ENCODE data around the gene MARCO.

DNA sequence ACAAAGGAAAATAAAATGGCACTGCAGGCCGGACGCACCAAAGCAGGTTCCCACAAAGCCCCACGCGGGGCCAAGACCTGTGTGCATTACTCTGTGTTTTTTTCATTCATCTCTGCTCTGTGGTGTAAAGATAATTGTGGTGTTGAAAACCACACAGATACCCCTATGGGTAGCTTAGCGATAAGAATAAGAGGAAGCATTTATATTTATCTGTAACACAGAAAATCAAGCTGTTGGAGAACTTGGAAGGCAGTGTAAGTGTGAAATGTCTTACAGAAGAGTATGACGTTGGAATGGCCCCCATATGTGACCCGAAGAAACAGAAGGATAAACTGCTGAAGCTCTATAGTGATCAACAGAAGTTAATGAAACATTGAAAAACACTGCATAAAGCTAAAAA lies 20.3 kb upstream of the MARCO start:
- TF ChIP-seq, protein P1, sequence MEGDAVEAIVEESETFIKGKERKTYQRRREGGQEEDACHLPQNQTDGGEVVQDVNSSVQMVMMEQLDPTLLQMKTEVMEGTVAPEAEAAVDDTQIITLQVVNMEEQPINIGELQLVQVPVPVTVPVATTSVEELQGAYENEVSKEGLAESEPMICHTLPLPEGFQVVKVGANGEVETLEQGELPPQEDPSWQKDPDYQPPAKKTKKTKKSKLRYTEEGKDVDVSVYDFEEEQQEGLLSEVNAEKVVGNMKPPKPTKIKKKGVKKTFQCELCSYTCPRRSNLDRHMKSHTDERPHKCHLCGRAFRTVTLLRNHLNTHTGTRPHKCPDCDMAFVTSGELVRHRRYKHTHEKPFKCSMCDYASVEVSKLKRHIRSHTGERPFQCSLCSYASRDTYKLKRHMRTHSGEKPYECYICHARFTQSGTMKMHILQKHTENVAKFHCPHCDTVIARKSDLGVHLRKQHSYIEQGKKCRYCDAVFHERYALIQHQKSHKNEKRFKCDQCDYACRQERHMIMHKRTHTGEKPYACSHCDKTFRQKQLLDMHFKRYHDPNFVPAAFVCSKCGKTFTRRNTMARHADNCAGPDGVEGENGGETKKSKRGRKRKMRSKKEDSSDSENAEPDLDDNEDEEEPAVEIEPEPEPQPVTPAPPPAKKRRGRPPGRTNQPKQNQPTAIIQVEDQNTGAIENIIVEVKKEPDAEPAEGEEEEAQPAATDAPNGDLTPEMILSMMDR (IDR thresholded peaks at IDR 0.05): no peak
- TF ChIP-seq POLR2A (IDR thresholded peaks at IDR 0.05): no peak
